ENCODE data around the gene AAK1.
"Not testable (repeated sequence)": the region's sequence is repeated elsewhere in the genome, so short reads cannot be mapped to it uniquely, and the experiment has no call there.

AAK1 gene

DNA sequence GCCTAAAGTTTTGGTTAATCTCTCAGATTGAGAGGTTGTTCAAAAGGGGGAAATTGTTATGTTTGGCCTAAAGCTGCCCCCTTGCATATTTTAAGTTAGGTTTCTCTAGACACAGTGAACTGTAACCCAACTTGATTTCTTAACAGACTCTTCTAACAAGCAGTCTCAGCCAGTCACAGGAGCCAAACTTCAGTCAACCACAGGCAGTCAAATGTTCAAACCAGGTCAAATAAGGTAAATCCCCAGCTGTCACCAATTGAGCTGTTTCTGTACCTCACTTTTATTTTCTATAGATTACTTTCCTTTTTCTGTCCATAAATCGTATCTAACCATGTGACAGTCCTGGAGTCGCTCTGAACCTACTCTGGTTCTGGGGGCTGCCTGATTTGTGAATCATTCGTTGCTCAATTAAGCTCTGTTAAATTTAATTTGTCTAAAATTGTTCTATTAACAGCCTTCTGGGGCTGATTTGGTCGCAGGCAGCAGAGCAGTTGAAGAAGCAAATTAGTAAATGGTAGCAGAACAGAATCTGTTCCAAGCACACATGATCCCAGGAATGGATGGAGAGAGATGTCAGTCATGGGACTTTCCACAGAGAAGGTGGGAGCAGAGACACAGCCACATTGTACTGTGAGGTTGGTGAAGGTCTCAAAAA lies 189.9 kb downstream of the AAK1 start:
- no peak for DNase-seq (ENCODE audit: low read depth in 2 of 2)

DNA sequence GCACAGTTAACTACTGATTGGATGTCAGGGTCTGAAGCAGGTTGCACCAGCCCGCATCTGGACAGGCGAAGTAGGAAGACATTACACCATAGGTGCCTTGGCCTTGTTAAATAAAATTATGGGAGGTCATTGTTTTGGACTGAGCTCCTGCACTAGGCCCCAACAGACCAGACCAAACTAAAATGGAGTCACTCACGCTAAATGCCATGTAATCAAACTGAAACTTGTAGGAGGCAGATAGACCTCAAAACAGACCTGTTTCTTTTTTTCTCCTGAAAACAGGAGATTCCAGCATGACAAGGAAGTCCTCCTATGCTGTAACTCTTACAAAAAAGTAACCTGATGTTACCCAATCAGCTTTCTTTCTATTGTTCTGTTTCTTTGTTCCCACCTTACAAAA lies 190.9 kb downstream of the AAK1 start:
- DNase-seq (ENCODE audit: low read depth in 2 of 2) = no peak

DNA sequence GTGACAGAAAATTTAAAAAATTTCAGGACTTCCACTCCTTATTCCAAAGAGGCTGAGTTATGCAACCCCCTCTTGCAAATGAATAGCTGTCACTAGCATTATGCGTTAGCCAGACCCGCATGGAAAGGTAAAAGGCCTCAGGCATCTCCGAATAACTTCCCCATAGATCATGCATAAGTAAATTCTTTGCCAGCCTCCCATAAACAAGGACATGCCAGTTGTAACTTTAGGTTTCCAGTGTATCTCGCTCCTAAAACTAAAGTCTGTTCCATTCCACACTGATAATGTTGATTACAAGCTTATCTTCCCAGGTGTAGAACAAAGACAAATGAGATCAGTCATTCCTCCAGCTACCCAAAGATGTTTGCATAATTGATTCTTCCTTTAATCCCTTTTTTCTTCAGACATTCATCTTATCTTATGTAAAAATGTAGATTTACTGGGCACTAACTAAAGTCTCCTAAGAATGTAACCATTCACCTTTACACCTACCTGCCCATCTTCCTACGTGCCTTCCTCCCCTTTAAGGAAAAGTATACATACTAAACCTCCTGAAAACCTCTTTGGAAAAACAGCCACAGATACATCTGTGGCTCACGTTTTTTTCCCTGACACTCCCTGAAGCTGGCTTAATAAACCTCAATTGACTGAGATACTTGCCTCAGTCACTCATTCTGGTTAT lies 192.7 kb downstream of the AAK1 start:
- DNase-seq (ENCODE audit: low read depth in 2 of 2) = no peak

DNA sequence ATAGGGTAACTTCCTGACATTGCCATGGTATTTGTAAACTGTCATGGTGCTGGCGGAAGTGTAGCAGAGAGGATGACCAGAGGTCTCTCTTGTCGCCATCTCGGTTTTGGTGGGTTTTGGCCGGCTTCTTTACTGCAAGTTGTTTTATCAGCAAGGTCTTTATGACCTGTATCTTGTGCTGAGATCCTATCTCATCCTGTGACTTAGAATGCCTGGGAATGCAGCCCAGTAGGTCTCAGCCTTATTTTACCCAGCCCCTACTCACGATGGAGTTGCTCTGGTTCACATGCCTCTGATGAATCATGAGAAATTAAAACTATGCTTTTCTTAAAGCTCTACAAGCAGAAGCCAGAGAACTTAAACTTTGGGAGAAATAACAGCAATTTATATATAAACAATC lies 193.6 kb downstream of the AAK1 start:
- no peak for DNase-seq (ENCODE audit: low read depth in 2 of 2)

DNA sequence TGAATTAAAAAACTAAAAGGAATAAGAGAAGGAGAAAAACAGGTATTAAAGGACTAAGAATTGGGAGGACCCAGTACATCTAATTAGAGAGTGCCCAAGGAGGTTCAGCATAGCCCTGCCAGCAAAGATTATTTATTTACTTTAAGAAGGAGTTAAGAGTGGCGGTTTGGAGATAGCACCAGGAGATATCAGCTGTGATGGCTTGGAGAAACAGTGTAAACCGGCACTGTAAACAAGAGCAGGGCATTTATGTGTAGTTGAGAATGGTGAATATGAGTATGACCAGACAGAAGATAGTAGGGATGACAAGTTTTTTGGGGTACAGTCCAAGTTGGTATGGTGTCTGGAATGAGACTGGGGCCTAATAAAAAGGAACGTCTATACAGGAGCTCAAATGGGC lies 199.9 kb downstream of the AAK1 start:
- not testable (repeated sequence) for DNase-seq (ENCODE audit: low read depth in 2 of 2)

DNA sequence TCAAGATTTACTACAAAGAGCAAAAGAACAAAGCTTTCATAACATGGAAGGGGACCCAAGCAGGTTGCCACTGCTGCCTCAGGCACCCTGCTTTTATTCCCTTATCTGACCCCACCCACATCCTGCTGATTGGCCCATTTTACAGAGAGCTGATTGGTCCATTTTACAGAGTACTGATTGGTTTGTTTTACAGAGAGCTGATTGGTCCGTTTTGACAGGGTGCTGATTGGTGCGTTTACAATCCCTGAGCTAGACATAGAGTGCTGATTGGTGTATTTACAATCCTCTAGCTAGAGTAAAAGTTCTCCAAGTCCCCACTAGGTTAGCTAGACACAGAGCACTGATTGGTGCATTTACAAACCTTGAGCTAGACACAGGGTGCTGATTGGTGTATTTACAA lies 204.0 kb downstream of the AAK1 start:
- not testable (repeated sequence) for DNase-seq (ENCODE audit: low read depth in 2 of 2)

DNA sequence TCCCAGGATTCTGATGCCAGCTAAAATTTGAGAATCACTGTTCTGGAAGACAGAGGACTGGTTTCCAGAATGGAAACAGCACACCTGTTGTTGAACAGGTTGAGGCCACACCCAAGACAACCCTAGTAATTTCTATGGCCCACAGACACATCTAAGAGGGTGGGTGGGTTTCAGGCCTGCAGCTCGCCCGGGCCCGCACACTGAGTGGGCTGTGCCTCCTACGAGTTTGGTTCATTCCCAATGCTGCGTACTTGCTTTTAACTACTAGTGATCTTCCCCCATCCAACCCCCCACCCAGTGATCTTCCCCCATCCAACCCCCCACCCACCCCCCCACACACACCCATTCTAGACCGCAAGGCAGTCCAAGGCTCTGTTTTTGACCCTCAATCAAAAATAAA lies 205.0 kb downstream of the AAK1 start:
- DNase-seq (ENCODE audit: low read depth in 2 of 2) = no peak

DNA sequence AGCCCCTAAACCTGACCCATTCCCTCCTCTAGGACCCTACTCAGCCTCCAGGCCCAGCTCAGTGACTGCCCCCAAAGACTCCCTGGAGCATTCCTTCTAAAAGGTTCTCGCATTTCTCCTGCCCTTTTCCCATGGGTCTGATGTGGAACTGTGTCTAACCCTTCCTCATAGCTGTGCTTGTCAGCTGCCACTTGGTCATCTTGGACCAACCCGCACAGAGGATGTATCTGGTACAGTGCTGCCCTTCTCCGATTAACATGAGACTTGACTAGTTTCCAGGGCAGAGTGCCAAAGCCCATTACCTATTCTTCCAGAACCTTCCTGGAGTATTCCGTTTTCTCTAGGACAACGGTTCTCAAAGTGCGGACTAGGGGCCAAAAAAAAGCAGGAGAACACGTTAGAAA lies 205.8 kb downstream of the AAK1 start:
- DNase-seq (ENCODE audit: low read depth in 2 of 2) = no peak

DNA sequence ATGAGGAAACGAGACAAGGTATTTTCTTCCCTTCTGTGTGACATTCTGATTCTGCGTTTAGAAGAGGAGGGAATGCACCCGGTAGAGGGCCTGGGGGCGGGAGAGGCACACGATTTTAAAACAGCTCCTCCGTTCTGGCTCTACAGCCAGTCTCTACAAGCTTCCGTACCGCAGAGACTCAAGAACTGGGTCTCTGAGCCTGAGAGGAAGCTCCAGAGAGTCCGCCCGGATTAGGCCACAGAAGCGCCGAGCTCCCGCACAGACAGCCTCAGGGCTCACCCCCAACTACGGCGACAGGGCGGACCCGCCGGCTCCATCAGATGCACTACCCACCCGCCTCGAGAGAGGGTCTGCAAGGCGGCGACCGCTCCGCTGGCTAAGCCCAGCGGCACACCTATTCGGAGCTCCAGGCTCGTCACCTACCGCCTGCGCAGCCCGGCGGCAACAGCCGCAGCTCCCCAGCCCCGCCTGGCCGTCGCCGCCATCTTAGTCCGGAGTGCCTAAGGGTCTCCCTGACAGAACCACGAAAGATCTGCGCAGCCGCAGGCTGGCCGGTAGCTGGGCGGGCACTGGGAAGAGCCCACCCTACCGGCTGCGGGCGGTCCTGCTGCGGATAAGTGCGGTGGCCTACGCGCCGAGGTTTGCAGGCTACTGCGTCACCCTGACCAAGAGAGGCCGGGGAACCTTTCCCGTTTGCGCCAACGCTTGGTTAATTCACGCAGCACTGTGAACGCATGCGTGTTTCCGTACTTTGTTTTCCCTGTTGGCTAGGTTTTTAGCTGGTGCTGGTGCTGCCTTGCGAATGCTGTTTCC lies 206.4 kb downstream of the AAK1 start, which contains the start of gene NFU1:
NFU1 (minus strand) TSS at position 498 of the 813 bp plus-strand sequence; CDS start at position 485, 13 bp downstream.
- peak; percentile 67 to 73 for DNase-seq (ENCODE audit: low read depth in 2 of 2)

DNA sequence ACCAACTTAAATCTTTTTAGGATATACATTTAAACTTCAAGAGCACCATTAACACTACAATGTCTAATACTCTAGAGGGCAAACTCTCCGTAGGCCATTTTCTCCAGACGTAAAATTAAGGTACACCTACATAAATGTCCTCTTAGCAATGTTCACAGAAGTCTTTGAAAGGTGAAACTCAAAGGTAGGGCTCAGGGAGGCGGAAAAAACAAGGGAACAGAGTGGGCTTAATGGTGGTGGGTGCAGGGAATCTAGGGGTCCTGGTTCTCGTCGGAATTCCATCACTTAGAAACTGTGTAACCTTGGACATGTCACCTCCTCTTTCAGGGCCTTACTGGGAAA lies 207.0 kb downstream of the AAK1 start:
- DNase-seq (ENCODE audit: low read depth in 2 of 2) = no peak

DNA sequence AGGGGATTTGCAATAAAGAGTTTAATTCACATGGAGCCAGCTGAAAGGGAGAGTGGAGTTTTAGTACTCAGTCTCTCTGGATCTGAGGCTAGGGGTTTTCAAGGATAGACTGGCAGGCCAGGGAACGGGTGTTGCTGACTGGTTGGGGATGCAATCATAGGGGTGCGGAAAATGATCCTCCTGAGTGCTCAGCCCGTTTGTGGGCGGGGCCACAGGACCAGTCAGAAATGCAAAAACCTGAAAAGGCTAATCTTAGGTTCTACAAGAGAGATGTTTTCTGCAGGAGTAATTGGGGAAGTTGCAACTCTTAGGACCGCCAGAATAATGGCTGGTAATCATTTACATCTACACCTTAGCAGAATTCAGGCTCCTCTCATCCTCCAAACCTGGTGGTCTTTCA lies 208.8 kb downstream of the AAK1 start:
- DNase-seq (ENCODE audit: low read depth in 2 of 2) = no peak

DNA sequence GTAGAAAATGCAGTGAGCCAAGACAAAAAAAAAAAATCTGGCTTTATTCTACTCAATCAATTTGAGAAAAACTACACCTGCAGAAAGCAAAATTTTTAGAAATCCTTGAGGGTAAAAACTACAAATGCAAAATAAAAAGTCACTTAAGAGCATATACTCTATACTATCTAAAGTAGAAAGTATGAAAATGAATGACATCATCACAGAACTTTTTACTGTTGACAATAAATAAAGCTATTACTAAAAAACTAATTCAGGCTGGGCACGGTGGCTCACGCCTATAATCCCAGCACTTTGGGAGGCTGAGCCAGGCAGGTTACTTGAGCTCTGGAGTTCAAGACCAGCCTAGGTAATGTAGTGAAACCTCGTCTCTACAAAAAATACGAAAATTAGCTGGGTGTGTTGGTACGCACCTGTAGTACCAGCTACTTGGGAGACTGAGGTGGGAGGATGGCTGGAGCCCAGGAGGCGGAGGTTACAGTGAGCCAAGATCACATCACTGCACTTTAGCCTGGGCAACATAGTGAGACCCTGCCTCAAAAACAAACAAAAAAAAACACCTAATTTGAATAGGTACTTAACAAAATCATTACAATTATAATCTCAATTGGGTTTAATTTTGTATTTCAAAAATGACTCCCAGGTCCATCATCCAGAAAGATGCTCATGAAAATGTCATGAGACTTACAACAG lies 213.9 kb downstream of the AAK1 start:
- no peak for DNase-seq (ENCODE audit: low read depth in 2 of 2)

DNA sequence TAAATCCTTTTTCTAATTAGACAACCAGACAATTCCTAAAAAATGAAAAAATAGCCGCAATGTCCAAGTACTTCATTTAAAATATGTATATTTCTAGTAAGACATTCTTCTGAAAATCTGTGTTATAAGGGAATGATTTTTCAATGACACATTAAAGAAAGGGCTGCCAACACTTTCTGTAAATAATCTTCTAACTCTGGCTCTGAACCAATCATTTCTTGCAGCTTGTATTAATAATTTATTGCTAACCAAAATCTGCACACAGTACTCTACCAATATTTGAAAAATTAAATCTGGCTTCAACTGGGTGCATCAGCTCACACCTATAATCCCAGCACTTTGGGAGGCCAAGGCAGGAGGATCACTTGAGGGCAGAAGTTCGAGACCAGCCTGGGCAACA lies 214.6 kb downstream of the AAK1 start:
- DNase-seq (ENCODE audit: low read depth in 2 of 2) = no peak

DNA sequence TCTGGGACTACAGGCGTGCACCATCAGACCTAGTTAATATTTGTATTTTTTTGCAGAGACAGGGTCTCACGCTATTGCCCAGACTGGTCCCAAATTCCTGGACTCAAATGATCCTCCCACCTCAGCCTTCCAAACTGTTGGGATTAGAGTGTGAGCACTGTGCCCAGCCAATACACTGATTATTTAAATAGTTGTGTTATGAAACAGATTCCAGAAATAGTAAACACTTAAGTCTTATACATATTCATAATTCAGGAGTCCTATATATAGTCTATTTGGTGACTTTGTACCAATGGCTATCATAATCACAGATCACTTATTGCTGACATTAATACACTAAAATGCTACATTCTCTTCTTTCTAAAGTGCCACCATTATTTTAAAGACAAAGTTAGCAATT lies 219.1 kb downstream of the AAK1 start:
- DNase-seq (ENCODE audit: low read depth in 2 of 2) = no peak

DNA sequence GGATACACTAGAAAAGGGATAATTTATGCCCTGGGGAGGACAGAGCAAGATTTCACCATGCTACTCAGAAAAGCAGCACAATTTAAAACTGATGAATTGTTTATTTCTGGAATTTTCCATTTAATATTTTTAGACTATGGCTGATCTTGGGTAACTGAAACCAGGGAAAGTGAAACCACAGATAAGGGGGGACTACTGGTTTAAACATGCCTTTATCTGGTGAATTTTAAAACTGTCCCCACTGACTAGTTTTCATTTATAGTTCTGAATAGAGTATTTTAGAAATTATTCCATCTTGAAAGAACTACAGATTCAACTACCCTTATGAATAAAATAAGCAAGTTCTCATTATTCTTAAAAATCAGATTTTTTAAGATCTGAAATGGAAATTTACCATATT lies 221.3 kb downstream of the AAK1 start:
- DNase-seq (ENCODE audit: low read depth in 2 of 2) = no peak

DNA sequence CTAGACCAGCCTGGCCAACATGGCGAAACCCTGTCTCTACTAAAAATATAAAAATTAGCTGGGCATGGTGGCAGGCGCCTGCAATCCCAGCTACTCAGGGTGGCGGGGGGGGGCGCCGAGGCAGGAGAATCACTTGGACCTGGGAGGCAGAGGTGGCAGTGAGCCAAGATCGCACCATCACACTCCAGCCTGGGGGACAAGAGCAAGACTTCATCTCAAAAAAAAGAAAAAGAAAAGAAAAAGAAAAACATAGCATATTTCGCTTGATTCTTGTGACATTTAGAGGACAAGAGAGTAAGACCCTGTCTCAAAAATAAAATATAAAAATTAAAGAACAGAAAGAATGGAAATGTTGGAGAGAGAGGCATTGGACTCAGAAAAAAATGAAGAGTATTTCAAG lies 224.4 kb downstream of the AAK1 start:
- DNase-seq (ENCODE audit: low read depth in 2 of 2) = not testable (repeated sequence)

DNA sequence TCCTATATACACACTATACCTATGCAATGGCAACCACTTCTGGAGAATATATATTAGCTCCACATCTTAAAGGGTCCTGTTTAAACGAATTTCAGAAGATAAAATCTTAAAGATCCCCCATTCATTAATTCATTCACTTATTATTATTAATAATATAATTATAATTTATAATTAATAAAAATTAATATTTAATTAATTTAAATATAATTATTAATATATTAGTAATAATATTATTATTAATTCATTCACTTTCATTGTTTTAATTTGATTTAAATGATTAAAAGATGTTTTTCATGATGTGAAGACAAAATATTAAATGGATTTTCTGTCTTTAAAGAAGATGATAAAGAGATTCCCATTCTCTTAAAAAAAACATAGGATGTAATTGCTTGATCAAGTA lies 227.4 kb downstream of the AAK1 start:
- DNase-seq (ENCODE audit: low read depth in 2 of 2) = no peak

Measured in stimulated activated CD8-positive, alpha-beta memory T cell treated with anti-CD3 and anti-CD28 coated beads, Interleukin-2, amount 100 ng/mL, for 1 hour (primary cell).